ENCODE data around the gene ARMC9. TPM values are rescaled to one million over a fixed set of nuclear protein-coding genes. Genes with fewer than 3 reads are reported as not detected.
A peak's percentile ranks its signal among the peaks of the same experiment; 100 is the strongest.
"Not testable (repeated sequence)": the region's sequence is repeated elsewhere in the genome, so short reads cannot be mapped to it uniquely, and the experiment has no call there.

ARMC9 gene
- total RNA-seq, 8 experiments from 2014 or later = 7.2 to 22.6 (median 18.3) TPM

GRCh38 chr2:231243866-231244265 lies 45.4 kb downstream of the ARMC9 start:
- in situ Hi-C loops (cut with MboI; ENCODE audit: low pct_unique_long_range_greater_than_20kb in 2 of 9, low sequenced_read_pairs in 9 of 9, unreplicated experiment in 9 of 9) = loop anchor here in 4 of 9 experiments (25.0 kb wide), 2 partner anchors 168 to 193 kb away; no protein-coding TSS in a partner anchor
- 53 to 94% (median 80%) methylated on average over 3 to 7 of the region's 7 CpGs for WGBS, 10 experiments
- H3K4me1 ChIP-seq (replicated peaks in 1 of 2) = peaks cover 3 to 6% of the 10 kb centered on the region in 2 donors
- ATAC-seq (replicated peaks in 6 of 8) = peak in 3 of 8 experiments; percentile 16 to 54 (median 50)
- no peak overlapping the region for H3K27ac ChIP-seq
- H3K4me3 ChIP-seq = no peak overlapping the region

DNA sequence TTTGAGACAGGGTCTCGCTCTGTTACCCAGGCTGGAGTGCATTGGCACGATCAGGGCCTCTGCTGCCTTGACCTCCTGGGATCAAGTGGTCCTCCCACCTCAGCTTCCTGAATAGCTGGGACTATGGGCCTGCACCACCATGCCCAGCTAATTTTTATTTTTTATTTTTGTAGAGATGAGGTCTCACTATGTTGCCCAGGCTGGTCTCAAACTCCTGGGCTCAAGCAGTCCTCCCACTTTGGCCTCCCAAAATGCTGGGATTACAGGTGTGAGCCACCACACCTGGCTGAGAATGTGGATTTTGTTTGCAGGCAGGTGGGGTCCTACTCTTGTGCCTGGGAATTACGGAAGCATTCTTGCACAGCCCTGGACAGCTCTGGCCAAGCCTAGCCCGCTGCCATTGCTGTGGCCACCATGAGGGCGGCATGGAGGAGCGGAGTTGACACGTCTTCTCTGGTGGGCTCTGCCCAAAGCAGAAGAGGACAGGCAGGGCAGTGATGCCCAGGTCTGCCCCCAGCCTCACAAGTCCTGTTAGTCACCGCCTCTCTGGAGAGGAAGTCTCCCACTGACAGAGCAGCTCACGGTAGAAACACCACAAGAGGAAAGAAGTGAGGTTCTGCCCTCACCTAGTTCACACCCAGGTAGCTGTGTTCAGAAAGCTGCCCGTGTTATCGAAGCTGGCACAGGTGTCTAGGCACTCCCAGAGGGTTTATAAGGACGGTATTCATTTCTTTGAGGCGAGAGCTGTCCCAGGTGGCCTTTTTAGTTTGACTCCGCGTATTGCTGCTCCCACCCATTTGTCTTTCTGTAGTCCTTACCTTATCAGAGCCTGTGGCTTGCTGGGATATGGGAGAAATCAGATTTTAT lies 46.2 kb downstream of the ARMC9 start:
- no peak overlapping the region for H3K27ac ChIP-seq
- H3K4me1 ChIP-seq (replicated peaks in 1 of 2) = peaks cover 3 to 6% of the 10 kb centered on the region in 2 donors
- WGBS, 10 experiments = 86 to 100% (median 96%) methylated on average over 1 to 7 of the region's 15 CpGs; no CpG with 5 or more reads in 2 of the 10 experiments
- in situ Hi-C loops (cut with MboI; ENCODE audit: low pct_unique_long_range_greater_than_20kb in 2 of 9, low sequenced_read_pairs in 9 of 9, unreplicated experiment in 9 of 9) = loop anchor here in 4 of 9 experiments (25.0 kb wide), 2 partner anchors 168 to 193 kb away; no protein-coding TSS in a partner anchor
- H3K4me3 ChIP-seq = no peak overlapping the region
- no peak for ATAC-seq (replicated peaks in 6 of 8)

GRCh38 chr2:231245249-231246094 lies 47.0 kb downstream of the ARMC9 start:
- 67 to 96% (median 86%) methylated on average over 2 to 11 of the region's 14 CpGs; no CpG with 5 or more reads in 1 of the 10 experiments for WGBS, 10 experiments
- no peak for ATAC-seq (replicated peaks in 6 of 8)
- no peak overlapping the region for H3K27ac ChIP-seq
- H3K4me1 ChIP-seq (replicated peaks in 1 of 2) = peaks cover 3 to 6% of the 10 kb centered on the region in 2 donors
- H3K4me3 ChIP-seq = no peak overlapping the region
- in situ Hi-C loops (cut with MboI; ENCODE audit: low pct_unique_long_range_greater_than_20kb in 2 of 9, low sequenced_read_pairs in 9 of 9, unreplicated experiment in 9 of 9) = loop anchor here in 4 of 9 experiments (25.0 kb wide), 2 partner anchors 167 to 192 kb away; no protein-coding TSS in a partner anchor

- no peak overlapping the region for H3K4me3 ChIP-seq
- 81 to 100% (median 90%) methylated on average over 3 to 7 of the region's 7 CpGs; no CpG with 5 or more reads in 1 of the 10 experiments for WGBS, 10 experiments
- ATAC-seq (replicated peaks in 6 of 8) = no peak
- no peak overlapping the region for H3K27ac ChIP-seq
- in situ Hi-C loops (cut with MboI; ENCODE audit: low pct_unique_long_range_greater_than_20kb in 2 of 9, low sequenced_read_pairs in 9 of 9, unreplicated experiment in 9 of 9) = loop anchor here in 4 of 9 experiments (25.0 kb wide), 2 partner anchors 166 to 191 kb away; no protein-coding TSS in a partner anchor
- H3K4me1 ChIP-seq (replicated peaks in 1 of 2) = peaks cover 3 to 6% of the 10 kb centered on the region in 2 donors
Measured at GRCh38 chr2:231246171-231246842, 47.9 kb downstream of the ARMC9 start.

GRCh38 chr2:231250146-231250545 lies 51.7 kb downstream of the ARMC9 start:
- Histone ChIP-seq H3K4me3 (no peak overlapping the region), H3K4me1 (replicated peaks in 1 of 2) (no peaks in the 10 kb centered on the region), H3K27ac (no peak overlapping the region)
- in situ Hi-C loops (cut with MboI; ENCODE audit: low pct_unique_long_range_greater_than_20kb in 2 of 9, low sequenced_read_pairs in 9 of 9, unreplicated experiment in 9 of 9) = no loop called here
- ATAC-seq (replicated peaks in 6 of 8) = peak in 2 of 8 experiments; percentile 27 to 37
- 35 to 100% (median 78%) methylated on average over 1 to 3 of the region's 5 CpGs; no CpG with 5 or more reads in 5 of the 10 experiments for WGBS, 10 experiments

GRCh38 chr2:231250698-231251097 lies 52.3 kb downstream of the ARMC9 start:
- Histone ChIP-seq H3K4me1 (replicated peaks in 1 of 2) (no peaks in the 10 kb centered on the region), H3K27ac (no peak overlapping the region), H3K4me3 (no peak overlapping the region)
- ATAC-seq (replicated peaks in 6 of 8) = no peak
- WGBS, 10 experiments = 92 to 100% (median 93%) methylated on average over 1 to 3 of the region's 3 CpGs; no CpG with 5 or more reads in 7 of the 10 experiments
- in situ Hi-C loops (cut with MboI; ENCODE audit: low pct_unique_long_range_greater_than_20kb in 2 of 9, low sequenced_read_pairs in 9 of 9, unreplicated experiment in 9 of 9) = no loop called here

- in situ Hi-C loops (cut with MboI; ENCODE audit: low pct_unique_long_range_greater_than_20kb in 2 of 9, low sequenced_read_pairs in 9 of 9, unreplicated experiment in 9 of 9); H3K27ac ChIP-seq; H3K4me1 ChIP-seq (replicated peaks in 1 of 2); ATAC-seq (replicated peaks in 6 of 8); H3K4me3 ChIP-seq: not testable (repeated sequence)
- WGBS, 10 experiments = 20 to 100% (median 95%) methylated on average over 1 to 4 of the region's 6 CpGs; no CpG with 5 or more reads in 3 of the 10 experiments
Measured at GRCh38 chr2:231253292-231253691, 54.9 kb downstream of the ARMC9 start.

- H3K4me3 ChIP-seq = no peak overlapping the region
- ATAC-seq (replicated peaks in 6 of 8) = no peak
- 65 to 100% (median 80%) methylated on average over 1 to 6 of the region's 6 CpGs; no CpG with 5 or more reads in 1 of the 10 experiments for WGBS, 10 experiments
- in situ Hi-C loops (cut with MboI; ENCODE audit: low pct_unique_long_range_greater_than_20kb in 2 of 9, low sequenced_read_pairs in 9 of 9, unreplicated experiment in 9 of 9) = no loop called here
- no peak overlapping the region for H3K27ac ChIP-seq
- no peaks in the 10 kb centered on the region for H3K4me1 ChIP-seq (replicated peaks in 1 of 2)
Measured at GRCh38 chr2:231256494-231256893, 58.1 kb downstream of the ARMC9 start.

DNA sequence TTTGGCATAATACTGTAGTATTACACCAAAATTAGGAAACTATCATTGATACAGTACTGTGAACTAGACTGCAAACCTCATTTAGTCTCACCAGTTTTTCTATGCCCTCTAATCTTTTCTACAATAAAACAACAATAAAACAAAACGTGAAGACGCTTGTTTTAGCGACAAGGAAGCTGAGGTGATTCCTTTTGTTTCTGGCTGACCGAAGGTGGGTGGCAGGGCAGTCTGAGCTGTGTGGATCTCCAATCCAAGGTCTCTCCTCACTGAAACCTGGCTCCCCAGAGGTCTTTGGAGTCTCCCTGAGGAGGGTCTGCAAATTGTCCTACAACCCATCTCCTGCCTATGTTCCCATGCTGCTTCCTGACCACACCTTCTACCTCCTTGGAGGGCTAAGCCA lies 59.3 kb downstream of the ARMC9 start:
- in situ Hi-C loops (cut with MboI; ENCODE audit: low pct_unique_long_range_greater_than_20kb in 2 of 9, low sequenced_read_pairs in 9 of 9, unreplicated experiment in 9 of 9) = no loop called here
- WGBS, 10 experiments = 97 to 100% (median 99%) methylated on average over 2 to 4 of the region's 4 CpGs; no CpG with 5 or more reads in 4 of the 10 experiments
- ATAC-seq (replicated peaks in 6 of 8) = no peak
- Histone ChIP-seq H3K27ac (no peak overlapping the region), H3K4me1 (replicated peaks in 1 of 2) (no peaks in the 10 kb centered on the region), H3K4me3 (no peak overlapping the region)

DNA sequence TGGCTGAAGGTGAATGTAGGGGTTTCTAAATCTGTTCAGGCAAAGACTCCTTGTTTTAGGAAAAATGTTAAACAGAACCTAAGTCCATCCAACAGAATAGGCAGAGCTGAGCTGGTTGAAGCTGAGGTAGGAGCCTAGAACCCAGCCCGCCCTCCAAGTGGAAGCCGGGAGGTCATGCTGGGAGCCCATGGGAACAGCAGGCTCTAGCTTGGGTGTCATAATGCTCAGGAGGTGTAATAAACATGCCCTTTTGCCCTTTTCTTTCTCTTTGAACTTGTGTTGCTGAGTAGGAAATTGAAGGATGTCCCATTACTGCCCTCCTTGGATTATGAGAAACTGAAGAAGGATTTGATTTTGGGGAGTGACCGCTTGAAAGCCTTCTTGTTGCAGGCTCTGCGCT lies 60.3 kb downstream of the ARMC9 start:
- Histone ChIP-seq H3K27ac (no peak overlapping the region), H3K4me3 (no peak overlapping the region), H3K4me1 (replicated peaks in 1 of 2) (no peaks in the 10 kb centered on the region)
- in situ Hi-C loops (cut with MboI; ENCODE audit: low pct_unique_long_range_greater_than_20kb in 2 of 9, low sequenced_read_pairs in 9 of 9, unreplicated experiment in 9 of 9) = no loop called here
- WGBS, 10 experiments = 93 to 100% (median 100%) methylated on average over 1 to 4 of the region's 4 CpGs; no CpG with 5 or more reads in 3 of the 10 experiments
- no peak for ATAC-seq (replicated peaks in 6 of 8)

DNA sequence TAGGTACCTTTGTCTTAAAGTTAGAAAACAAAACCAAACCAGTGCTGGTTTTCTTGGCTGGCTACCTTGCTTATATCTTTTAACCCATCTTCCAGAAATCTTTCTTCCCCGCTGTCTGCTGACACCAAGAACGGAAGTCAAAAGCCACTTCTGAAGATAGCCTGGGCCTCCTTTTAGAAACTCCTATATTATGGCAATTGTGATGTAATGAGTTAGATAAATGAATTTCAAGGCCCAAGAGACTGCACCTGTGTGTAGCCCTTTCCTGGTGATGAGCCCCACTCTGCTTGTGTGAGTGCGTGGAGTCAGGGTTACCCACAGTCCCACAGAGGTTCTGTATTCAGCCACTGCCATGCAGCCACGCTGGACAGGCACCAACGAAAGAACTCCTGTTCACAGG lies 60.7 kb downstream of the ARMC9 start:
- Histone ChIP-seq H3K27ac (no peak overlapping the region), H3K4me1 (replicated peaks in 1 of 2) (no peaks in the 10 kb centered on the region), H3K4me3 (no peak overlapping the region)
- 95 to 100% (median 100%) methylated on average over 2 to 4 of the region's 5 CpGs; no CpG with 5 or more reads in 3 of the 10 experiments for WGBS, 10 experiments
- no peak for ATAC-seq (replicated peaks in 6 of 8)
- in situ Hi-C loops (cut with MboI; ENCODE audit: low pct_unique_long_range_greater_than_20kb in 2 of 9, low sequenced_read_pairs in 9 of 9, unreplicated experiment in 9 of 9) = no loop called here

DNA sequence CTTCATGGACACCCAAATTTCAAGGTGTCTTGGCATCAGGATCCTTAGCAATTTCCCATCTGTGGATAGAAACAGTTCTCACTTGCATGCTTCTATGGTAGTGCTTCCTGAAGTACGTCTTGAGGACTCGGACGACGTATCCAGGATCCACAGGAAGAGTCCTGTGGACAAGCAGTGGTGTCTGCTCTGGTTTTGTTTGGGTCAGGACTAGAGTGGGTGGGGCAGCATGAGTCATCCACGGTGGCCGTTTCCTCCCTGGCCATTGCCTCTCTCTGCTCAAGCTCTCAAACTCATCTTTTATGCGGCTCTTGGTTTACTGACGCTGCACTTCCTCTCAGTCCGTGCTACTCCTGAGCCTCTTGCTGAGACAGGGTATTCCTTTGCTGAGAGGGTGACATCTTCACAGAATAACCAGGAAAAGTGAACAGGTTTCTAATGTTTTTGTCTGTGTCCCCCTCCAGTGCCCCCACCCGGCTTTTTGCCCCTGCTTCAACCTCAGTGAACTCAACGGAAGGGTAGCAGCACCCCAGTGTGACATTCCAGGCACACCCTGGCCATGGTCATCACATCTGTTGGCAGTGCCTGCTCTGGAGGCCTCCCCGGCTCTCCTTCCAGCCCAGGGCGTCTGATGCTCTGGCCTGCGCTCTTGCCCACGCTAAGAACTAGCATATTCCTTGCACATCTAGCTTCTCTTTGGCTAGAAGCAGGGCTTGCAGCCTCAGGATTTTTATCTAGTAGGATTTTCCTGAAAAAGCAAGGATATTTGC lies 62.2 kb downstream of the ARMC9 start:
- H3K27ac ChIP-seq = no peak overlapping the region
- WGBS, 10 experiments = 76 to 100% (median 83%) methylated on average over 3 to 12 of the region's 15 CpGs; no CpG with 5 or more reads in 2 of the 10 experiments
- H3K4me1 ChIP-seq (replicated peaks in 1 of 2) = no peaks in the 10 kb centered on the region
- ATAC-seq (replicated peaks in 6 of 8) = peak in 6 of 8 experiments; percentile 20 to 99 (median 48)
- in situ Hi-C loops (cut with MboI; ENCODE audit: low pct_unique_long_range_greater_than_20kb in 2 of 9, low sequenced_read_pairs in 9 of 9, unreplicated experiment in 9 of 9) = no loop called here
- no peak overlapping the region for H3K4me3 ChIP-seq

Data from motor neuron (in vitro differentiated cells).